ENCODE data around the gene ARID3C. TPM values are rescaled to one million over a fixed set of nuclear protein-coding genes. Genes with fewer than 3 reads are reported as not detected.

Gene ARID3C
- polyA plus RNA-seq, 2 of the 4 experiments (the other 2 are of a cell fraction): 0.09 to 0.12 TPM

GRCh38 chr9:34625186-34625486, 3.7 kb downstream of the ARID3C start:
- H3K27ac ChIP-seq: no peak overlapping the region
- ChIA-PET POLR2A (interaction anchor here (1.9 kb wide), 1 partner anchor 13 kb away, joined by 6 read pairs; the partner anchor contains the start of gene SIGMAR1), CTCF (interaction anchor here (1.1 to 7.4 kb wide), 7 partner anchors 9 to 33 kb away, joined by 5 to 118 read pairs (median 11); partner anchors contain the start of genes RPP25L and SIGMAR1)
- DNase-seq (ENCODE audit: low read depth in 1 of 2, low spot score in 1 of 2) (no peak), ATAC-seq (no peak), FAIRE-seq (no peak)
- peaks cover 5% of the 10 kb centered on the region; the same call in 1 of the 3 replicates for H3K4me1 ChIP-seq
- H3K4me2 ChIP-seq: no peak overlapping the region
- 62% methylated on average over 3 of the region's 3 CpGs for WGBS (ENCODE audit: missing lambda C conversion rate)
- TF ChIP-seq MAZ (IDR thresholded peaks at IDR 0.05; ENCODE audit: borderline replicate concordance, low read depth, low read length) (no peak), EHF (CRISPR knock-in tag; IDR thresholded peaks at IDR 0.05) (no peak), CBX8 (IDR thresholded peaks at IDR 0.05) (no peak), E2F6 (IDR thresholded peaks at IDR 0.05; ENCODE audit: borderline replicate concordance, low read depth) (no peak)
- H3K4me3 ChIP-seq: no peak overlapping the region
- H3K9me3 ChIP-seq: no peaks in the 10 kb centered on the region

GRCh38 chr9:34624475-34625185, 4.2 kb downstream of the ARID3C start:
- ATAC-seq: no peak
- no peak for FAIRE-seq
- no peak for TF ChIP-seq MYC (IDR thresholded peaks at IDR 0.05; ENCODE audit: borderline replicate concordance, low read length)
- no peak for TF ChIP-seq E2F6 (IDR thresholded peaks at IDR 0.05; ENCODE audit: borderline replicate concordance, low read depth)
- no peak for TF ChIP-seq RAD21 (conservative IDR thresholded peaks at IDR 0.05 in 1 of 2, IDR thresholded peaks at IDR 0.05 in 1 of 2)
- TF ChIP-seq PBX3 (IDR thresholded peaks at IDR 0.05): no peak
- no peak for TF ChIP-seq SREBF2 (IDR thresholded peaks at IDR 0.05)
- TF ChIP-seq RFX5 (IDR thresholded peaks at IDR 0.05): no peak
- no peak for TF ChIP-seq CBX2 (IDR thresholded peaks at IDR 0.05; ENCODE audit: borderline replicate concordance, low read depth)
- no peak for TF ChIP-seq TFCP2L1 (CRISPR knock-in tag; IDR thresholded peaks at IDR 0.05)
- TF ChIP-seq ESRRA (IDR thresholded peaks at IDR 0.05; ENCODE audit: borderline replicate concordance, low read length): no peak
- TF ChIP-seq ATOH8 (CRISPR knock-in tag; IDR thresholded peaks at IDR 0.05; ENCODE audit: low read depth): no peak
- TF ChIP-seq FOSL2 (IDR thresholded peaks at IDR 0.05): no peak
- TF ChIP-seq FOSL2 (CRISPR knock-in tag; IDR thresholded peaks at IDR 0.05): no peak
- TF ChIP-seq CBX8 (IDR thresholded peaks at IDR 0.05): no peak
- no peak for TF ChIP-seq RCOR1 (IDR thresholded peaks at IDR 0.05; ENCODE audit: low read depth, low read length)
- TF ChIP-seq EHMT2 (IDR thresholded peaks at IDR 0.05; ENCODE audit: low read depth): no peak
- POLR2A ChIA-PET: interaction anchor here (1.9 kb wide), 1 partner anchor 14 kb away, joined by 6 read pairs; the partner anchor contains the start of gene SIGMAR1
- 74% methylated on average over 37 of the region's 39 CpGs for WGBS (ENCODE audit: missing lambda C conversion rate)
- CTCF ChIA-PET: interaction anchor here (1.1 to 7.4 kb wide), 7 partner anchors 8 to 78 kb away, joined by 4 to 118 read pairs (median 11); partner anchors contain the start of genes RPP25L and SIGMAR1
- H3K4me1 ChIP-seq: peaks cover 6% of the 10 kb centered on the region; the same call in 1 of the 3 replicates
- no peak overlapping the region for H3K4me2 ChIP-seq
- no peak overlapping the region for H3K27ac ChIP-seq
- no peak for DNase-seq (ENCODE audit: low read depth in 1 of 2, low spot score in 1 of 2)
- H3K4me3 ChIP-seq: no peak overlapping the region
- no peaks in the 10 kb centered on the region for H3K9me3 ChIP-seq

Measured in A549 (cell line).